Activated T-cell treated with anti-CD3 and anti-CD28 coated beads, Interleukin-2, amount 50 U/mL, for 1 hour (primary cell): Measurements from ENCODE around the gene CD70.
"Not testable (repeated sequence)": the region's sequence is repeated elsewhere in the genome, so short reads cannot be mapped to it uniquely, and the experiment has no call there.

Source experiments
- DNase-seq: peaks from one replicate; pipeline ENCODE4 v3.0.0-alpha.2; 2020

The CD70 gene

GRCh38 chr19:6597471-6598253 is 6.7 kb upstream of the CD70 start:
- not testable (repeated sequence) for DNase-seq

GRCh38 chr19:6596621-6597020 is 5.7 kb upstream of the CD70 start:
- DNase-seq = no peak

GRCh38 chr19:6593651-6594416 is 2.9 kb upstream of the CD70 start:
- DNase-seq = no peak

- peak; percentile 22 for DNase-seq
Observed at GRCh38 chr19:6590258-6590826, 608 bp downstream of the CD70 start.

GRCh38 chr19:6589711-6590257 is 1.2 kb downstream of the CD70 start:
- no peak for DNase-seq

GRCh38 chr19:6588508-6589345 is 2.2 kb downstream of the CD70 start:
- no peak for DNase-seq

GRCh38 chr19:6587998-6588507 is 2.9 kb downstream of the CD70 start:
- DNase-seq = no peak

GRCh38 chr19:6587093-6587820 is 3.7 kb downstream of the CD70 start:
- peak; percentile 21 for DNase-seq

- no peak for DNase-seq
Observed at GRCh38 chr19:6586726-6587092, 4.2 kb downstream of the CD70 start.

GRCh38 chr19:6586056-6586455 is 4.9 kb downstream of the CD70 start:
- DNase-seq = no peak

- not testable (repeated sequence) for DNase-seq
Observed at GRCh38 chr19:6582515-6583484, 8.2 kb downstream of the CD70 start.

GRCh38 chr19:6580313-6580712 is 10.6 kb downstream of the CD70 start:
- DNase-seq = no peak

- DNase-seq = no peak
Observed at GRCh38 chr19:6579450-6580178, 11.3 kb downstream of the CD70 start.

- no peak for DNase-seq
Observed at GRCh38 chr19:6577476-6578125, 13.3 kb downstream of the CD70 start.

- no peak for DNase-seq
Observed at GRCh38 chr19:6576869-6577475, 14.0 kb downstream of the CD70 start.

GRCh38 chr19:6573350-6573749 is 17.6 kb downstream of the CD70 start:
- no peak for DNase-seq

- DNase-seq = no peak
Observed at GRCh38 chr19:6572217-6572616, 18.7 kb downstream of the CD70 start.

GRCh38 chr19:6571167-6571566 is 19.8 kb downstream of the CD70 start:
- no peak for DNase-seq

GRCh38 chr19:6570764-6571163 is 20.2 kb downstream of the CD70 start:
- DNase-seq = no peak
